K562 (cell line): ENCODE data around the gene DENND10. TPM values are rescaled to one million over a fixed set of nuclear protein-coding genes. Genes with fewer than 3 reads are reported as not detected.

Experiments
- CC2D1A ChIP-seq: fragments of 450-650 bp; IDR thresholded peaks from 2 replicates; pipeline ENCODE4 v1.6.1; 2017; ENCODE audit warnings: mild to moderate bottlenecking
- CHCHD3 ChIP-seq: fragments of 250-450 bp; sonication (Bioruptor Pico); IDR thresholded peaks from 2 replicates; pipeline ENCODE4 v2.1.2; 2022; ENCODE audit warnings: mild to moderate bottlenecking
- CREBBP ChIP-seq: IDR thresholded peaks from one replicate; pipeline ENCODE4 v1.6.1; 2012; ENCODE audit warnings: low read depth, mild to moderate bottlenecking, control low read depth, inconsistent platforms, low read length
- ETV6 ChIP-seq, 3 experiments: fragments of 150-350 bp in 1 of 3; sonication (generic) in 1 of 3; formaldehyde crosslinking in 1 of 3; IDR thresholded peaks; 2 replicates each; pipeline versions ENCODE4 v1.6.1 to v1.8.0; 2014 to 2022; ENCODE audit warnings: borderline replicate concordance in 2 of 3, low read depth in 2 of 3, antibody characterized with exemption in 1 of 3, low read length in 1 of 3, mild to moderate bottlenecking in 1 of 3, missing genetic modification reagents in 1 of 3
- FOXA3 ChIP-seq, 2 experiments: fragments of 450-650 bp in 1 of 2; sonication (generic) in 1 of 2; formaldehyde crosslinking; IDR thresholded peaks in 1 of 2; conservative IDR thresholded peaks in 1 of 2; 2 replicates each; pipeline versions ENCODE4 v1.4.0 to v1.8.0; 2020 to 2022; ENCODE audit warnings: mild to moderate bottlenecking in 2 of 2, missing genetic modification reagents in 1 of 2
- LEF1 ChIP-seq: fragments of 450-650 bp; IDR thresholded peaks from 2 replicates; pipeline ENCODE4 v1.6.1; 2016; ENCODE audit warnings: mild to moderate bottlenecking
- SMAD4 ChIP-seq: fragments of 250-450 bp; sonication (Bioruptor Pico); conservative IDR thresholded peaks from 2 replicates; pipeline ENCODE4 v1.8.0; 2021; ENCODE audit warnings: inconsistent platforms, mild to moderate bottlenecking, moderate library complexity
- THRAP3 ChIP-seq: fragments of 450-650 bp; IDR thresholded peaks from 2 replicates; pipeline ENCODE4 v1.6.1; 2016; ENCODE audit warnings: mild to moderate bottlenecking, inconsistent platforms, borderline replicate concordance
- ZFP30 ChIP-seq: fragments of 250-450 bp; sonication (Bioruptor Pico); IDR thresholded peaks from 2 replicates; pipeline ENCODE4 v1.8.0; 2022; ENCODE audit warnings: moderate library complexity, mild to moderate bottlenecking, inconsistent platforms, borderline replicate concordance
- ZNF311 ChIP-seq: fragments of 250-450 bp; sonication (Bioruptor Pico); IDR thresholded peaks from 2 replicates; pipeline ENCODE4 v1.4.0; 2020; ENCODE audit warnings: mild to moderate bottlenecking, moderate library complexity
- ZNF668 ChIP-seq: fragments of 250-450 bp; sonication (Bioruptor Pico); IDR thresholded peaks from 2 replicates; pipeline ENCODE4 v1.8.0; 2022; ENCODE audit warnings: mild to moderate bottlenecking, inconsistent platforms
- polyA plus RNA-seq, 8 experiments: library from polyadenylated mRNA; depleted of rRNA in 4 of 8; stranded (reverse) in 5 of 8; unstranded in 3 of 8; fragments of >200 nt; fragmentation: Nextera tagmentation in 2 of 8; fragmentation: Illumina TruSeq in 1 of 8; extraction: Ambion mirVana in 2 of 8; extraction: Trizol in 1 of 8; gene quantifications; 2 replicates each; pipeline versions ENCODE4 v1.2.1 to v1.2.3, GENCODE V29; 2011 to 2014; ENCODE audit warnings: inconsistent platforms in 1 of 8, missing spikeins in 1 of 8
- total RNA-seq, 7 experiments: library from RNA; depleted of rRNA in 6 of 7; stranded (reverse); fragments of >200 nt in 6 of 7; fragmentation: Illumina TruSeq in 2 of 7; extraction: Trizol in 2 of 7; gene quantifications; 2 replicates each; pipeline versions ENCODE4 v1.2.1 to v1.2.3, GENCODE V29; 2011 to 2021; ENCODE audit warnings: low replicate concordance in 1 of 7
- TF ChIP-seq, protein P1 (sequence below): fragments of 250-450 bp; sonication (Bioruptor Pico); IDR thresholded peaks from 2 replicates; pipeline ENCODE4 v1.6.1; 2021; ENCODE audit warnings: mild to moderate bottlenecking
- TF ChIP-seq, protein P2 (sequence below): fragments of 450-650 bp; formaldehyde crosslinking; IDR thresholded peaks from 2 replicates; pipeline ENCODE4 v1.4.0; 2022; ENCODE audit warnings: missing genetic modification characterization

Gene DENND10
- total and polyA plus RNA-seq, 9 of the 15 experiments (the other 6 are each of a cell fraction or from before 2014, with no cell fraction given) = 9.4 to 20.0 (median 12.5) TPM

DNA sequence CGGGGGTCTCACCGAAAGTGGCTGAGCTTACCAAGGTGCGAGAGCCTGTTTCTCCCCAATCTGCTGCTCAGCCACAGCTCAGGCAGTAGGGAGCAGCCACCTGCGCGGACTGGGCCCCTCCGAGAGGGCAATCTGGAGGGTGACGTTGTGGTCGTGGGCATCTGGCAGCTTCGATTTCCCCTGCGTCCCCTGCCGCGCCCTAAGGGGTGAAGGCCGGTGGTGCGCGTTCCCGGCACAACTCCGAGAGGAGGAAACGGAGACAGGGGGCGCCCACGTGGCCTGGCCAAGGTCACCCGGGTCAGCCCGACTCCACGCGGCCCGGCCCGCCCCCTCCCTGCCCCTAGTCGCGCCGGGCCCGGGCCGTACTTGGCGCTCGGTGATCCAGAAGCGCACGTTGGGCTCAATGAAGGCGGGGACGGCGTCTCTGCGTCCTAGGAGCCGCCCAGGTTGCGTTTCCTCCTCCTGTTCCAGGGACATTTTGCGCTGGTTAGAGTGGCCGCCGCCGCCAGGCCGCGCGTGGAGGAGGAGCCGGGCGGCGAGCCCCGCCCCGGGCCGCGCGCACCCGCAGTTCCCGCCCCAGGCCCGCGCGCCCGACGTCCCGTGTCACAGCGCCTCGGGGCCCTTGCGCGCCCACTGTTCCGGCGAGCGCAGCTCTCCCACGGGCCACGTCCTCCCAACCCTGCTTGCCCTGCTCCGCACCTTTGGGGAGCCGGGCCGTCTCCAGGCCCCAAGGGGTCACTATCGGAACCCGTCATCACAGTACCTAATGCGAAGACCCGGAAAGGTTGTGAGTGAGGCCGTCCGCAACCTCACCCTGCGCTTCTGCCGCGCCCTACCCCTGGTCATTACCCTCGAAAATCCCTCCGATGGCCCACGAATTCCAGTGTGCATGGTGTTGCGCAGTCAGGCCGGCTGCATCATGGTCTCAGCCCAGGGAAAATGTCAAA lies 61.5 kb downstream of the DENND10 start, which contains the start of gene SFXN4 (continued):
- TF ChIP-seq, protein P1, sequence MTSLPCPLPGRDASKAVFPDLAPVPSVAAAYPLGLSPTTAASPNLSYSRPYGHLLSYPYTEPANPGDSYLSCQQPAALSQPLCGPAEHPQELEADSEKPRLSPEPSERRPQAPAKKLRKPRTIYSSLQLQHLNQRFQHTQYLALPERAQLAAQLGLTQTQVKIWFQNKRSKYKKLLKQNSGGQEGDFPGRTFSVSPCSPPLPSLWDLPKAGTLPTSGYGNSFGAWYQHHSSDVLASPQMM = no peak
- TF ChIP-seq LEF1 (no peak), ZNF311 (CRISPR knock-in tag) (no peak), CC2D1A (no peak), CHCHD3 (CRISPR knock-in tag) (no peak), THRAP3 (no peak), ZNF668 (CRISPR knock-in tag) (no peak), CREBBP (no peak), ETV6 (IDR thresholded peaks at IDR 0.05; ENCODE audit: borderline replicate concordance in 1 of 2, low read depth in 2 of 2, low read length in 1 of 2) (no peak), ETV6 (CRISPR knock-in tag; IDR thresholded peaks at IDR 0.05; ENCODE audit: borderline replicate concordance) (no peak), ZFP30 (CRISPR knock-in tag) (no peak), SMAD4 (CRISPR knock-in tag) (peak; percentile 59; the same call in 1 of the 2 replicates), FOXA3 (CRISPR knock-in tag; conservative IDR thresholded peaks at IDR 0.05 in 1 of 2, IDR thresholded peaks at IDR 0.05 in 1 of 2) (no peak)
- TF ChIP-seq, protein P2, sequence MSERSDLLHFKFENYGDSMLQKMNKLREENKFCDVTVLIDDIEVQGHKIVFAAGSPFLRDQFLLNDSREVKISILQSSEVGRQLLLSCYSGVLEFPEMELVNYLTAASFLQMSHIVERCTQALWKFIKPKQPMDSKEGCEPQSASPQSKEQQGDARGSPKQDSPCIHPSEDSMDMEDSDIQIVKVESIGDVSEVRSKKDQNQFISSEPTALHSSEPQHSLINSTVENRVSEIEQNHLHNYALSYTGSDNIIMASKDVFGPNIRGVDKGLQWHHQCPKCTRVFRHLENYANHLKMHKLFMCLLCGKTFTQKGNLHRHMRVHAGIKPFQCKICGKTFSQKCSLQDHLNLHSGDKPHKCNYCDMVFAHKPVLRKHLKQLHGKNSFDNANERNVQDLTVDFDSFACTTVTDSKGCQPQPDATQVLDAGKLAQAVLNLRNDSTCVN = no peak
